NCI-H510A (cell line): ENCODE results near the gene ANO8.

Source experiments
- DNase-seq: peaks from one replicate; lab custom pipeline; 2025; lab: John Stamatoyannopoulos, UW

Gene ANO8

DNA sequence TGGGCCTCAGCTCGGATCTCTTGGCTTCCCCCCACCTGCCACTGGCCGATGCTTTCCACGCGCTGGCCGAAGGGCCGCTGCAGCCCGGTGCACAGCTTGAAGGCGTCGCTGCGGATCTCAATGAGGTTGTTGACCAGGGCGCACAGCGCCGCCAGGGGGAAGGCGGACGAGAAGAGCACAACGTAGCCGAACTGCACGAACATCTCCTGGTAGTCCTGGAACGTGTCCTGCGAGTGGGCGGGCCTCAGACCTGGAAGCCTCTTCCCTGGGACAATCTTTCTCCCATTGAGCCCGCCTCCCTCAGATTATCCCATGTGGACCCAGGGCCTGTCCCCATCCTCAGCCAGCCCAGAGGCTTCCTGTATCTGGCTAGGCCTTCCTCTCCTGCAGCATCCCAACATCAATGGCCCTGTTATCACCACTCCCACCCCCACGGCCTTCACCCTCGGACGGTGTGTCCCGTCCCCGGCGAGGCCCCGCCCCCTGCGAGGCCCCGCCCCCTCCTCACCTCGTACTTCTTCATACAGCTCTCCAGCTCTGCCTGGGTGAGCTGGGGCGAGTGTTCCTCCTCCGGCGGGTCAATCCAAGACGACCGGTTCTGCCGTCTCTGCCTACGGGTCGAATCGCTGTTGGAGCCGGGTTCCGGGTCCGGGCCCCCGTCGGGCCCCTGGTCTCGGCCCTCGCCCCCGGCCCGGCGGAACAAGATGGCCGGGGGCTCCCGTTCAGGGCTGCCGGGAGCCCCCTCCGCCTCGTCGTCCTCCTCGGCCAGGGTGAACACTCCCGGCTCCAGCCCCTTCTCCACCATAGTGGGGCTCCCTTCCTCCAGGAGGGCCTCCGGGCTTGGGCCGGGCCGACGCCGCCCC, 6.8 kb downstream of the ANO8 start:
- DNase-seq, result no peak

DNA sequence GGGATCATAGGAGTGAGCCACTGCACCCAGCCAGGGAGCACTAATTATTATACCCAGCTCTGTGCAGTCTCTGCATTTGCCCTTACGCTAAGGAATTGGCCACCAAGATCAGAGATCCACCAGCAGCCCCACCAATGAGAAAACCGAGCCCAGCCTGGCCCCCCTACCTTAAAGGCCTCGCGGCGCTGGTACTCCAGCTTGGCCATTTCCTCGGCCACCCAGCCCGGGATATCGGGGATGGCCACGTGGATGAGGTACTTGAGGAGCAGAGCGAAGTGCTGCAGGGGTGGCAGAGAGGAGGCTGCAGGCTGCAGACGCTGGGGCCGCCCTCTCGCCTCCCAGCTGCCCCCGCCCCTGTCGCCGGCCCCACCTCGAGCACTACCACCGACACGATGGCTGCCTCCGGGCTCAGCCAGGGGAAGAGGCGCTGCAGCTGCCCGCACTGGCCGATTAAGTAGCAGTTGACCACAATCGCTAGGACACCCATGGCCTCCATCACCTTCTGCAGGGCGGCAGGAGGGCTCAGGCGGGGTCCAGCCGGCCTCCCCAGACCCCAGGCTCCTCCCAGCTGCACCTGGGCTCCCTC, 7.5 kb downstream of the ANO8 start:
- no peak for DNase-seq

DNA sequence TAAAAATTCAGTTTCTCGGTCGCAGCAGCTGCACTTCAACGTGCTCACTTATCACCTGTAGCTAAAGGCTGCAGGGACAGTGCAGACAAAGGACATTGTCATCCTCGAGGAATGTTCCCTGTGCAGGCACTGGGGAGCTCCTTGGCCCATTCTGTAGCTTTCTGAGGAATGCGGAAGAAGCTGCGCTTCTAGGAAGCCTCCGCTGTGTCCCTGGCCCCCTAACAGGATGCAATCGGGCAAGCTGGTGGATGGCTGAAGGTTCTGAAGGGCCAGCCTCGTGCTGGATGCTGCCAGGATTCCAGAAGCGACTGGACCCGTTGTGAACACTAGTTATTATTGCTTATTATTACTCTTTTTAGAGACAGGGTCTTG, 8.1 kb downstream of the ANO8 start:
- no peak for DNase-seq

GRCh38 chr19:17325881-17326594, 8.6 kb downstream of the ANO8 start:
- no peak for DNase-seq

- no peak for DNase-seq
These were observed 9.5 kb downstream of the ANO8 start for GRCh38 chr19:17325133-17325532.

GRCh38 chr19:17324357-17325114, 10.1 kb downstream of the ANO8 start:
- DNase-seq, result no peak

GRCh38 chr19:17323964-17324332, 10.7 kb downstream of the ANO8 start:
- no peak for DNase-seq

- no peak for DNase-seq
These were observed 11.2 kb downstream of the ANO8 start for GRCh38 chr19:17323300-17323963.

DNA sequence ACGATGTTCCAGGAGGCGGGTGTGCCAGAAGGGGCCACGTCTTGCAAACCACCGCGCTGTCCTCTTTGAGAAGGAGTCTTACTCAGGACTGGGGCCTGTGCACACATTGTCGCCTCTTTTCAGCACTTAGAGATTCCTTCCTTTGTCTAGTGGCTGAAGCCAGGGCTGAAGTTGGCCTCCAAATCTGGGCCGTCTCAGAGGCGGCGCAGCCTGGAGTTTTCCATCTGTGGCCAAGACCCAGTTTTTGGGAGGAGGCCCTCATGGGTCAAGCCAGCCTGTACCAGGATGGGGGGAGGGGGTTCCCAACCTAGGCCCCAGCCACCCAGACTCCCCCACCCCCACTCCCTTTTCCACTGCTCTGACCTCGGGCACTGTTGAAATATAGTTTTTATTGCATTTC, 11.8 kb downstream of the ANO8 start:
- no peak for DNase-seq

DNA sequence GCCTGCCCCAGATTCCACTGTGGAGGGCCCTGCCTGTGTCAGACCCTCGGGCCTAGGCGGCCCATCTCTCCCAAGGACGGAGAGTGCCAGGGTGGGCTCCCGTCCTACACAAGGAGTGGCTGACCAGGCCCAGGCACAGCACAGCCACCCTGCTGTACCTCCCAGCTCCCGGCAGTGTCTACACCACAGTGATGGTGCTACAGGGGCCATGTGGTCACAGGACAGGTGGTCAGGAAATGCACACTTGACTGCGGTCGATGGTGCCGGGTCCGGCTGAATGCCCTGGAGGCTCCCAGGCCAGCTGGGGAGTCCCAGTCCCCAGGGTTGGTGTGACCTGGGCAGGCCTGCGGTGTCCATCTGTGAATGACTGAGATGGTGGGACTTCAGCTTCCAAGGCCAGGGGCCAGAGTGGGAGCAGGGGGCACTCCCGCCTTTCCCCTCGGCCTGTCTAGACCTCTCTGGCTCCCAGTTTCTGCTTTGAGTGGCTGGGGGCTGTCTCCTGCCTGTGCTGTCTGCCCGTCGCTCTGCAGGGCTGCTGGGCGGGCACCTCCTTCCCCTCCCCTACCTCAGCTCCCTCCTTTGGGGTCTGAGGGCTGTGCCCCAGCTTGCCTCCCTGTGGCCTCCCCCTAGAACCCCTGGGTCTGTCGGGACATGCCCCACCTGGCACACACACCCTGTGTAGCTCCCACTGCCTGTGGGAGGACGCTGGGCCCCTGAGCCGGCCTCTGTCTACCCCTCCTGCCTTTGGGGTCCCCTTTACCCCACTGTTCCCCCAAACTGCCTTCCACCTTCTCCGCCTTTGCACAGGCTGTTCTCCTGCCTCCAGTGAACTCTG, 12.8 kb downstream of the ANO8 start:
- DNase-seq, result no peak

DNA sequence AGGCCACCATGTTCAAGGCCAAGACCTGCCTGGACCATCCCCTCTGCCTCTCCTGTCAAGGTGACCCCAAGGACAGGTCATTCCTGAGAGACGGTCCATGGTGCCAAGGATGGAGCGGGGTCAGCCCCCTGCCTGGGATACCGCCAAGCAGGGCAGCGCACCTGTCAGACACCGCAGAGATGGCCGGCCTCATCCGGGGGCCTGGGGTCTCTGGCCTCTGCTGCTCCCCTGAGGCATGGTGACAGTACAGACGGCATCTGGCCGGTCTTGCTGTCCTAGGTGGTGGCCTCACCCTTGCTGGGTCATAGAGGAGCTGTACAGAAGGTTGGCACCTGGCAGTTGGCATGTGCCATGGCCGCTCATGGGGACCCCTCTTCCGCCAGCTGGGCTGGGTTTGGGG, 14.2 kb downstream of the ANO8 start:
- DNase-seq, result no peak

- no peak for DNase-seq
These were observed 15.0 kb downstream of the ANO8 start for GRCh38 chr19:17319473-17320238.

- no peak for DNase-seq
These were observed 15.7 kb downstream of the ANO8 start for GRCh38 chr19:17318966-17319365.

DNA sequence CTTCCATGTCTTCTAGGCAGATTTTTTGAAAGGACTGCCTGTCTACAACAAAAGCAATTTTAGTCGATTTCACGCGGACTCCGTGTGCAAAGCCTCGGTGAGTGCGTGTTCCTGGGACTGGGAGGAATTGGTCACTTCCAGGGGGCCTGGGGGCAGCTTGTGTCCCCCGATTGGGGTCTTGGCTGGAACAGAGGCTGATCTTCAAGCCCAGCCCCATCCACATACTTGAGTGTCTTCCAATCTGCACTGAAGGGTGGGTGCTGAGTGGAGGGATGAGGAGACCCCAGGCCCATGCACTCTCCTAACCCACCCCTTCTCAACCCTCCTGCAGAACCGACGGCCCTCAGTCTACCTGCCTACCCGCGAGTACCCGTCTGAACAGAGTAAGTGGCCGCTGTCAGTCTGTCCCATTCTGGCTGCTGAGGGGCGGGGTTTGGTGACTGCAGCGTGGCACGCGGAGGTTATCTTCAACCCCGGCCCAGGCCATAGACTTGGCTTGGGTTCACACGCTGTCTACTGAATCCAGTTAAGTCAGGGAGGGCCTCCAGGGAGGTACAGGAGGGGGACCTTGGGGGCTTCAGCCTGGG, 20.6 kb downstream of the ANO8 start:
- no peak for DNase-seq

- no peak for DNase-seq
These were observed 22.2 kb downstream of the ANO8 start for GRCh38 chr19:17312189-17313113.

DNA sequence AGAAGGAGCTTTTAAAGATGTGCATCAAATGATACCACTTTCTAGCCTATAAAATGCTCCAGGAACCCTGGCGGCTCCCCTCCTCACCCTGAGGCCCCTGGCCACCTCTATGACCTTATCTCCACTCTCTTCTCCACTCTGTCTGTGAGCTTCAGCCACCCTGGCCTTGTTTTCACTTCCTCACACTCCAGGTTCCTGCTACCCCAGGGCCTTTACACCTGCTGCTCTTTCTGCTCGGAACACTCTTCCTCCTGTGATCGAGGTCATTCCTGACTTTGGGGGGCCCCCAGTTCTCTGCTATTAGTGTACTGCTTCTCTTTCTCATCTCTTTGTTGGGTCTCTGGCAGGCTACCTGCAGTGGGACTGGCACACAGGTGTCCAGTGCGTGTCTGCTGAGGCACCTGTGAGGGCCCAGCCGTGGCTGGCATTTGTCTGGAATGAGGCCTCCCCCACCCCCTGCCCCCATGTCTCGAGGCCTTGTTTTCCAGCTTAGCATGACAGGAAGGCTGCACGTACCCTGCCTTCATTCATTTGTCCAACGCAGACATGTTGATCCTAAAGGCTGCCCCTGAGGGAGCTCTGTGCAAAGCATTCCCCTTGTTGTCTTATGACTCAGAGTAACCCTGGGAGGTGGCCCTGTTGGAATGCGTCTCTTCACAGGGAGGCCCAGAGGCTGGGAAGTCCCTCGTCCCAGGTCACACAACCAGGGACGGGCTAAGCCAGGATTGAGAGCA, 23.0 kb downstream of the ANO8 start:
- DNase-seq, result no peak

- no peak for DNase-seq
These were observed 24.6 kb downstream of the ANO8 start for GRCh38 chr19:17309965-17310461.
